ENCODE measurements around the gene TNFRSF4.

DNA sequence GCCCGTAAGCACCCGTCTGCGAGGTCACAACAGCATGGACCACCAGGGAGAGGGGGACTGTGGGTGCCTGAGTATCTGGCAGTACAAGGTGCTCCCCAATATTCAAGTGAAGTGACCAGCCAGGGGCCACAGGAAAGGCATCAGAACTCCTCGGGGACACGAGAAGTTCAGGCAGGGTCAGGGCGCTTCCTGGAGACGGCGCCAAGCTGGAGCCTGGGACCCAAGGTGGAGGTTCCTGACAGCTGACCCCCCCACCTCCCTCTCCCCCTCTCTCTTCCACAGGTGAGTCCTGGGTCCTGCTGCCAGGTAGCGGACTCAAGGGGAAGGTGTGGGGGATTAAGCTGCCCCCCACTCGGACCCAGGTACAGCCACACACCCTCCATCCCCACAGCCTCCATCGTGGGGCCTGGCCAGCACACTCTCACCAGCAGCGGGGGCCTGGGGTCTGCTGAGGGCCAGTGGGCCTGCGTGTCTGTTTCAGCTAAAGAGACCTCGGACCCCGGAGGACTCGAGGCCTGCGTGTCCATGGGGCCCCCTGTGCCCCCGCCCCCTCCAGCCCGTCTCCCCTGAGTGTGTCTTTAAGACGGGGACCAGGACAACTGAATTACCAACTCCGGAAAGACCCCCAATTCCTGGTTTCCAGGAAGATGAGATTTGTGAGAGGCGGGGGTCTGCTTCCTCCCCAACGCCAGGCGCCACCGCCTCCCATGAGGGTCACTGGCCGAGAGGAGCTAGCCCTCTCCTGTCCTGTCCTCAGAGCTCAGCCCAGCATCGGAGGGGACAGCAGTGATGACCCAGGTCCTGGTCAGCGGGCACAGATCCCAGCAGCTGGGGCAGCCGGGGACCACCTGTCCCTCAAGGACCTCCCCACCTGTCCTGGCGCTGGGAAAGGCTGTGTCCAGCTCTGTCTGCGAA lies 13.7 kb downstream of the TNFRSF4 start:
- TF ChIP-seq SP1 (IDR thresholded peaks at IDR 0.05), result no peak
- TF ChIP-seq LEF1 (IDR thresholded peaks at IDR 0.05; ENCODE audit: borderline replicate concordance), result no peak
- no peak for TF ChIP-seq TARDBP (IDR thresholded peaks at IDR 0.05)
- TF ChIP-seq BHLHE40 (IDR thresholded peaks at IDR 0.05; ENCODE audit: borderline replicate concordance), result no peak
- TF ChIP-seq NFRKB (IDR thresholded peaks at IDR 0.05), result no peak
- TF ChIP-seq, protein P1, sequence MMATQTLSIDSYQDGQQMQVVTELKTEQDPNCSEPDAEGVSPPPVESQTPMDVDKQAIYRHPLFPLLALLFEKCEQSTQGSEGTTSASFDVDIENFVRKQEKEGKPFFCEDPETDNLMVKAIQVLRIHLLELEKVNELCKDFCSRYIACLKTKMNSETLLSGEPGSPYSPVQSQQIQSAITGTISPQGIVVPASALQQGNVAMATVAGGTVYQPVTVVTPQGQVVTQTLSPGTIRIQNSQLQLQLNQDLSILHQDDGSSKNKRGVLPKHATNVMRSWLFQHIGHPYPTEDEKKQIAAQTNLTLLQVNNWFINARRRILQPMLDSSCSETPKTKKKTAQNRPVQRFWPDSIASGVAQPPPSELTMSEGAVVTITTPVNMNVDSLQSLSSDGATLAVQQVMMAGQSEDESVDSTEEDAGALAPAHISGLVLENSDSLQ (IDR thresholded peaks at IDR 0.05), result no peak
- TF ChIP-seq CTBP1 (IDR thresholded peaks at IDR 0.05; ENCODE audit: borderline replicate concordance), result no peak
- no peak for TF ChIP-seq ZNF384 (IDR thresholded peaks at IDR 0.05)
- no peak for TF ChIP-seq FOXK2 (IDR thresholded peaks at IDR 0.05)
- no peak for TF ChIP-seq ARNT (IDR thresholded peaks at IDR 0.05)
- no peak for TF ChIP-seq FOXA1 (IDR thresholded peaks at IDR 0.05)
- TF ChIP-seq L3MBTL2 (conservative IDR thresholded peaks at IDR 0.05), result no peak
- TF ChIP-seq FOXM1 (IDR thresholded peaks at IDR 0.05; ENCODE audit: borderline replicate concordance), result no peak
- TF ChIP-seq SUZ12 (IDR thresholded peaks at IDR 0.05), result no peak
